K562 (cell line): ENCODE measurements around the gene PTPN1.

Experiments used
- CTCF ChIP-seq, 3 experiments: IDR thresholded peaks in 2 of 3; conservative IDR thresholded peaks in 1 of 3; 2 replicates each; pipeline ENCODE4 v1.5.1; 2011 to 2012; ENCODE audit warnings: low read length in 3 of 3, mild to moderate bottlenecking in 3 of 3, control low read depth in 2 of 3, improper control_type of control experiment in 1 of 3, inconsistent platforms in 1 of 3, low read depth in 1 of 3, mixed read lengths in 1 of 3, moderate library complexity in 1 of 3; ENCODE audit not compliant: insufficient read depth in 2 of 3
- SMARCA5 ChIP-seq: fragments of 450-650 bp; IDR thresholded peaks from 2 replicates; pipeline ENCODE4 v1.6.1; 2016
- TCF7 ChIP-seq: sonication (generic); IDR thresholded peaks from 2 replicates; pipeline ENCODE4 v1.6.1; 2016; ENCODE audit warnings: antibody characterized with exemption, borderline replicate concordance
- TF ChIP-seq, protein P1 (sequence below): sonication (generic); formaldehyde crosslinking; IDR thresholded peaks from 2 replicates; pipeline ENCODE4 v1.8.0; 2023; ENCODE audit warnings: mild to moderate bottlenecking, missing genetic modification reagents

- TF ChIP-seq SMARCA5 (no peak), CTCF (IDR thresholded peaks at IDR 0.05 in 2 of 3, conservative IDR thresholded peaks at IDR 0.05 in 1 of 3; ENCODE audit: insufficient read depth in 2 of 3, low read depth in 1 of 3, low read length in 3 of 3) (peak; percentile 89 to 92 (median 92)), TCF7 (no peak)
- TF ChIP-seq, protein P1, sequence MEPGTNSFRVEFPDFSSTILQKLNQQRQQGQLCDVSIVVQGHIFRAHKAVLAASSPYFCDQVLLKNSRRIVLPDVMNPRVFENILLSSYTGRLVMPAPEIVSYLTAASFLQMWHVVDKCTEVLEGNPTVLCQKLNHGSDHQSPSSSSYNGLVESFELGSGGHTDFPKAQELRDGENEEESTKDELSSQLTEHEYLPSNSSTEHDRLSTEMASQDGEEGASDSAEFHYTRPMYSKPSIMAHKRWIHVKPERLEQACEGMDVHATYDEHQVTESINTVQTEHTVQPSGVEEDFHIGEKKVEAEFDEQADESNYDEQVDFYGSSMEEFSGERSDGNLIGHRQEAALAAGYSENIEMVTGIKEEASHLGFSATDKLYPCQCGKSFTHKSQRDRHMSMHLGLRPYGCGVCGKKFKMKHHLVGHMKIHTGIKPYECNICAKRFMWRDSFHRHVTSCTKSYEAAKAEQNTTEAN (CRISPR knock-in tag) = no peak
Observed at GRCh38 chr20:50478162-50478990, 31.8 kb upstream of the PTPN1 start.
